GM19467 (cell line): Measurements from ENCODE around the gene KIDINS220.
"Not testable (repeated sequence)": the region's sequence is repeated elsewhere in the genome, so short reads cannot be mapped to it uniquely, and the experiment has no call there.

Source experiments
- ATAC-seq: cut with Tn5 transposase; IDR thresholded peaks from one replicate; pipeline ENCODE4 v1.9.1; 2021; ENCODE audit warnings: mild to moderate bottlenecking, moderate library complexity; ENCODE audit not compliant: unreplicated experiment

KIDINS220 gene

DNA sequence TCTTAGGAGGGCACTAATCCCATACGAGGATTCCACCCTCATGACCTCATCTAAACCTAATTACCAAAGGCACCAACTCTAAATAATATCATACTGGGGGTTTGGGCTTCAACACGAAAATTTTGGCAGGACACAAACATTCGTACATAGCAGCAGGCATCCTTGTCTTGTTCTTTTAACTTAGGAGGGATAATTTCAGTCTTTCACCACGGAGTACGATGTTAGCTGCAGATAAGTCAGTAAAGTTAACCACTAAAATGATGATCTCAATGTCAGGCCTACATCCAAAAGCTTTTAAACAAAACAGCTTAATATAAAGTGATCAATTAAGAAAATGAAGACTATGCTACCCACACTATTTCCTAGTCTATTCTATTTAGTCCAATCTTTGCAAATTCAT is 80.7 kb downstream of the KIDINS220 start:
- ATAC-seq = no peak

DNA sequence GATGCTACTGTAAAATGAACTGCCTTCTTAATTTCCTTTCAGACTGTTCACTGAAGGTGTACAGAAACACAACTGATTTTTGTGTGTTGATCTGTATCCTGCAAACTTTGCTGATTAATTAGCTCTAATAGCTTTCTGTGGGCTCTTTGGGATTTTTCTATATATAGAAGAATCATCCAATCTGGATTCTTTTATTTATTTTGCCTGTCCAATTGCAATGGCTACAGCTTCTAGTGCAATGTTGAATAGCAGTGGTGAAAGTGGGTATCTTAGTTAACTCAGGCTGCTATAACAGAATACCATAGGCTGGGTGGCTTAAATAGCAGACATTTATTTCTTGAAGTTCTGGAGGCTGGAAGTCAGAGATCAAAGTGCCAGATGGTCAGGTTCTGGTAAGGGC is 81.2 kb downstream of the KIDINS220 start:
- ATAC-seq = no peak

DNA sequence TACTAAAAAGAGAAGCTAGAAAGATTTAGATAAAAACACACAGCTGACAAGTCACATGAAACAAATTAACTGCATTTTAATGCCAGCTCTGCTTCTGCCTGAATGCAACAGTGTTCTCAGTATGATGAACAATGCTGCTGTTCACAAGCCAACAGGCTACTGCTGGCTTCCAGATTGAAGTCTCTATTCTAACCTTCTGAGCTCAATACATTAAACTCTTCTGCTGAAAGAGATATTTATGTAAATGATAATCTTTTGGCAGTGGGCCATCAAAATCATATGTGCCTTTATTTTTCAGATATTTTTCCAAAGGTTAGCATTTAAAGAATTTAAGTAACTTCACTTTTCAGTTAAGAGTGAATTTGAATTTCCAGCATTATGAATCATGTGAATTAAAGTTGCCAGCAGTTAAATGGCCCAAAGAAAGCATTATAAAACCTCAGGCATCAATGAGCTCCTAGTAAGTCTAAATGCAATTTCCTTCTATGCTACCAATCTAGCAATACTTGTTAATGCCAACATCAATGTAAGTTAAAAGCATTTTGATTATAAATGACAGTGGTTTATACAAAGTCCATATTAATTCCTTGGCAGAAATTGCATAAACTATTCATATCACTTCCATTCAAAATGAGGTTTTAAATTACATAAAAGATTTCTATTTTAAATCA is 83.2 kb downstream of the KIDINS220 start:
- no peak for ATAC-seq

DNA sequence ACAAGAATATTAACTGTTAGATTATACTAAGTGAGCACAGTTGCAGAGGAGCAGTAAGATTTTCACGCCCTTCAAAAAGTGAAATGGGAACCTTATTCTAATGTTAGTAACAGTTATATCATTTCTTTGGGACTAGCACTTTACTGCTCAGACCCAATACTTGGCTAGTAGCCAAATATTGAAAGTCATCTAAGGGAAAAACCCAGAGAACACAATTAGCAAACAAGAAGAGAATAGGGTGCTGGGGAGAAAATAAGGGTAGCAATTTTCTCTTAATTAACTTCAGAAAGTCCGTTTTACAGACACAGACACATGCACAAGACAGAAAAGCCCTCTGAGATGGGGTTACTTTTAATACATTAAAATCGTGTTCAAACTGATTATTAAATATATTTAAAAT is 83.8 kb downstream of the KIDINS220 start:
- ATAC-seq = no peak

DNA sequence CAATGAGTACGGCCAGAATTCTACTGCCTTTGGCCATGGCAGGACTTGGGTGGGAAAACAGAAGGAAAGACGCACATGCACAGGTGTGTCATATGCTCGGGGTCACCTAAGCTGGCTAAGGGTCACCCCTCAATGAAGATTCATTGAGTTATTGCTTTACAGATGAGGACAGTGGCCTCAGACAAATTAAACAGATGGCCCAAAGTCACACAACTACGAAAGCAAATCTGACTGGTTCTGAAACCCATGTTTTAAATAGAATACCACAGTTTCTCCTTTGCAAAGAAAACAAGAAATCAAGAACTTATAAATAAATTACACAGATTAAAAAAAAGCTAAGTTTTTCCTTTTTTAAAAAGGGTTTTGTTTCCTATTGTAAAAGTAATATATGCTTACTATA is 85.0 kb downstream of the KIDINS220 start:
- ATAC-seq = no peak

- ATAC-seq = no peak
Measured at GRCh38 chr2:8750221-8750620, 87.2 kb downstream of the KIDINS220 start.

GRCh38 chr2:8743261-8743660 is 94.2 kb downstream of the KIDINS220 start:
- no peak for ATAC-seq

GRCh38 chr2:8740136-8740535 is 97.3 kb downstream of the KIDINS220 start:
- no peak for ATAC-seq

DNA sequence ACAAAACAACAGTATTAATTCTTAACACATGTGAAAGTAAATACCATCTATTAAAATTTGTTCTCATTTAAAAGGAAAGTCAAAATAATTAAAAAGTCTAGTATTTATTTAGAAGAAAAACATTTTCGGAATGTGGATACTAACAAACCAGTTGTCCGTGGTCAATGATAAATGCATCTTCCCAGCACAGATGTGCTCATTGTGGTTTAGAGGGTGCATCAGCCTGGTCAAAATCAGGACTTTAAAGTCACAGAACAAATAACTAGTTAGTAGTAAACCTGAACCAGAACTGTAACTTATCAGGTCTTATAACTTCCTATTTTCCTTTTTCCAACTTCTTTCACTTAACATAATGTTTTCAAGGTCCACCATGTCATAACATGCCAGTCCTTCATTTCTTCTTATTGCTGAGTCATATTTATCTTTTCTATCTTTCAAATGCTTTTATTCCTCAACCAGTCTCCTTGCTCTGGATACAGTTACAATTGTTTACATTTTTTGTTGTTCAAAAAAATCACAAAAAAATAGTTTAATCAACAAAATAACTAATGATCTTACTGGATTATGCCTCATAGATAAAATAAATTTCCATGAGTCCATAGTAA is 99.7 kb downstream of the KIDINS220 start:
- no peak for ATAC-seq

DNA sequence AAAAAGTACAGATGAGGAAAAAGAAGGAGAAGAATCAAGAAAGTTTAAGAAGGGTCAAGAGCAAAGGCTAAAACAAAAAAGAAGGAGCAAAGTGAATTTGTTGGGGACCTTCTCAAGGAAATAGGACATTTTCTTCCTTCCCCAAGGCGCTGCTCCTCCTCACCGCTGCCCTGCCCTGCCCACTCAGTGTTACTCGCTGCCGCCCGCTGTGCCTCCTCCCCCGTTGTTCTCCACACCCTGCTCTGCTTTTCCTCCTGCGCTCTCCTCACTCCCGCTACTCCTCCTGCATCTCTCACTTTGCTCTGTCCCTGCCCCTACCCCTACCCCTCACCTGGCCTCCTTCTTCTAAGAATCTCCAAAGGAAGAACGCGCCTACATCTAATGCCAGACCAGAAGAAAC is 104.8 kb downstream of the KIDINS220 start:
- ATAC-seq = no peak

DNA sequence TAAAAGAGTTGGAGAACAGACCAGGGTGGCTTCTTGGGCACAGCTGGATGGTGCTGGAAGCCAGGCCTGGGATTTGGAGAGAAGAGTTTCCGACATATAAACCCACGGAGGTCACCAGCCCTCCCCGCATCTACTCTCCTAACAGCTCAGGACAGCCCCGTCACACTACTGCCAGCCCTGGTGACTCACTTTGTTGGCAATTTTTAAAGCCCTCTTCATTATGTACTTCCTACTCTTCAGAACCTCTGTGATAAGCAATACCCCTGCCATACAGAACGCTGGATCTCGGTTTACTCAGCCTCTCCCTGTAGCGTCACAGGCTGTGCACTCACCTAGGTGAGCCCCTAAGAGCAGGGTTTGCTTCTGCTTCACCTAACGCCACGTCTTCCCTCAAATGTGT is 107.5 kb downstream of the KIDINS220 start:
- no peak for ATAC-seq

- not testable (repeated sequence) for ATAC-seq
Measured at GRCh38 chr2:8729101-8729500, 108.3 kb downstream of the KIDINS220 start.

- ATAC-seq = no peak
Measured at GRCh38 chr2:8728305-8729015, 109.0 kb downstream of the KIDINS220 start.

DNA sequence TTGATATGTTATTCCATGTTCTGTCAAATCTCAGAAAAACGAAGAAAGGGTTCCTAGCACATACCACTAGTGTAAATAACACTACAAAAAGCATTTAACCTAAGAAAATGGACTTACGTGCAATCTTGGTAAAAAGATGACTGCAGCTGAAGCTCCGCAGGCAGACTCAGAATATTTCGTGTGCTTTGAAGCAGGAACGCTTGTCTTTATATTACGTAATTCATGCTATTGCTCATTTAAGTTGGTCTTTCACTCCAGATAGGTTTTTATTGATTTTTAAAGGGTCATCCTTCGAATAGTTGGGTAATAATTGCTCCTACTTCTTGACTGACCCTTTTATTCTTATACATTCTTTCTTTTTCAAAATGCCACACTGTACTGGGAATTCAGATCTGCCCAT is 111.6 kb downstream of the KIDINS220 start:
- ATAC-seq = no peak

DNA sequence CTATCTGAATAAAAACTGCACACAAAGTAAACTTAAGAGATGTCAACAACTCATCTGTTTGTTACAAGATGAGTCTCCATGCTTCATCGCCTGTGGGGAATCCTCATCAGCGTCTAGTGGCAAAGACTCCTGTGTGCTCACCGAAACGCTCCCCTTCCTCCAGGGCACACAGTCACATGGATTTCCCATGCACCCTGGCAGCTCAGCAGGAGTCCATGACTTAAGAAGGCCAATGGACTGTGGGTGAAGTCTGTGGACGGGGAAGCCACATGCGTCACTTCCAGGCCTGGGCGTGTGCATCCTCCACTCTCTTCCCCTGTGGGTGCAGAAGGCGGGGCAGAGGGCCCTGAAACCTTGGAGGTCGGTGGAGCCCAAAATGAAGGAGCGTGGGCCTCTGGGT is 114.4 kb downstream of the KIDINS220 start:
- ATAC-seq = no peak

- ATAC-seq = no peak
Measured at GRCh38 chr2:8721410-8721809, 116.0 kb downstream of the KIDINS220 start.

GRCh38 chr2:8720741-8721140 is 116.7 kb downstream of the KIDINS220 start:
- no peak for ATAC-seq

- no peak for ATAC-seq
Measured at GRCh38 chr2:8719528-8719927, 117.9 kb downstream of the KIDINS220 start.

DNA sequence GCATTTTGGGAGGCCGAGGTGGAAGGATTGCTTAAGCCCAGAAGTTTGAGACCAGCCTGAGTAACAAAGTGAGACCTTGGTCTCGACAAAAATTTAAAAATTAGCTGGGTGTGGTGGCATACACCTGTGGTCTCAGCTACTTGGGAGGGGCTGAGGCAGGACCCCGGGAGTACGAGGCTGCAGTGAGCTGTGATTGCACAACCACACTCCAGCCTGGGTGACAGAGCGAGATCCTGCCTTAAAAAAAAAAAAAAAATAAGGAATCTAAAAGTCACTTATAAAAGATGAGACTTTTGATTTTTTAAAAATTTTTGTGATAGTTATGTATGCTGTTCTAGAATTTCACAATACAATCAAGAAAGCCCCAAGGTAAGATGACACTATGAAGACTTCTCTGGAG is 122.4 kb downstream of the KIDINS220 start:
- no peak for ATAC-seq

- no peak for ATAC-seq
Measured at GRCh38 chr2:8714283-8714682, 123.1 kb downstream of the KIDINS220 start.

GRCh38 chr2:8710951-8711350 is 126.5 kb downstream of the KIDINS220 start:
- ATAC-seq = no peak

GRCh38 chr2:8709611-8710010 is 127.8 kb downstream of the KIDINS220 start:
- ATAC-seq = no peak
